Mesenchymal stem cell (in vitro differentiated cells and primary cell): ENCODE measurements around the gene ASAP2.

Source experiments
- DNase-seq: peaks from one replicate; pipeline ENCODE4 v3.0.0-alpha.2; 2013
- H2AFZ ChIP-seq: one replicate; pipeline ENCODE4 v1.6.1; 2013; ENCODE audit warnings: low read depth, mild to moderate bottlenecking, control low read depth, inconsistent platforms, low read length, moderate library complexity
- H2AK5ac ChIP-seq: 2 replicates; pipeline ENCODE4 v1.6.1; 2013; ENCODE audit warnings: low read length, moderate library complexity, mild to moderate bottlenecking, inconsistent platforms; ENCODE audit not compliant: severe bottlenecking
- H2BK120ac ChIP-seq: one replicate; pipeline ENCODE4 v1.6.1; 2013; ENCODE audit warnings: low read depth, mild to moderate bottlenecking, inconsistent platforms, low read length, moderate library complexity
- H2BK12ac ChIP-seq, 2 experiments: one replicate each; pipeline ENCODE4 v1.6.1; 2013; ENCODE audit warnings: inconsistent platforms in 2 of 2, low read length in 2 of 2, mild to moderate bottlenecking in 2 of 2, moderate library complexity in 2 of 2, control low read depth in 1 of 2
- H2BK15ac ChIP-seq: one replicate; pipeline ENCODE4 v1.6.1; 2013; ENCODE audit warnings: mild to moderate bottlenecking, low read depth, inconsistent platforms; ENCODE audit not compliant: poor library complexity, severe bottlenecking
- H2BK5ac ChIP-seq: 2 replicates; pipeline ENCODE4 v1.6.1; 2013; ENCODE audit warnings: low read depth, mild to moderate bottlenecking, low read length, control low read depth, inconsistent platforms; ENCODE audit not compliant: poor library complexity, severe bottlenecking
- H3K14ac ChIP-seq, 2 experiments: one replicate each; pipeline ENCODE4 v1.6.1; 2013; ENCODE audit warnings: inconsistent platforms in 2 of 2, low read length in 2 of 2, control low read depth in 1 of 2, mild to moderate bottlenecking in 1 of 2, moderate library complexity in 1 of 2
- H3K18ac ChIP-seq, 2 experiments: one replicate each; pipeline ENCODE4 v1.6.1; 2013; ENCODE audit warnings: inconsistent platforms in 2 of 2, low read length in 2 of 2, control low read depth in 1 of 2, low read depth in 1 of 2, mild to moderate bottlenecking in 1 of 2
- H3K23ac ChIP-seq, 2 experiments: one replicate each; pipeline ENCODE4 v1.6.1; 2013; ENCODE audit warnings: inconsistent platforms in 2 of 2, low read length in 2 of 2, mild to moderate bottlenecking in 2 of 2, moderate library complexity in 2 of 2, control low read depth in 1 of 2
- H3K27ac ChIP-seq: 2 replicates; pipeline ENCODE4 v1.5.1; 2013; ENCODE audit warnings: mild to moderate bottlenecking, moderate library complexity, low read length, control low read depth, inconsistent platforms; ENCODE audit not compliant: poor library complexity, severe bottlenecking
- H3K27me3 ChIP-seq, 2 experiments: 2 replicates each; pipeline versions ENCODE4 v1.6.1 to v1.7.0; 2013; ENCODE audit warnings: low read length in 2 of 2, mild to moderate bottlenecking in 2 of 2, moderate library complexity in 2 of 2, control low read depth in 1 of 2, inconsistent platforms in 1 of 2; ENCODE audit not compliant: control insufficient read depth in 1 of 2, insufficient read depth in 1 of 2
- H3K36me3 ChIP-seq, 2 experiments: 2 replicates each; pipeline versions ENCODE4 v1.6.1 to v1.7.0; 2013; ENCODE audit warnings: low read length in 2 of 2, control low read depth in 1 of 2, inconsistent platforms in 1 of 2, low read depth in 1 of 2, mild to moderate bottlenecking in 1 of 2; ENCODE audit not compliant: insufficient read depth in 2 of 2, control insufficient read depth in 1 of 2
- H3K4ac ChIP-seq, 2 experiments: one replicate each; pipeline ENCODE4 v1.6.1; 2013; ENCODE audit warnings: inconsistent platforms in 2 of 2, low read length in 2 of 2, mild to moderate bottlenecking in 2 of 2, moderate library complexity in 2 of 2, control low read depth in 1 of 2, low read depth in 1 of 2
- H3K4me1 ChIP-seq: 2 replicates; pipeline ENCODE4 v1.6.1; 2013; ENCODE audit warnings: low read depth, low read length, control low read depth; ENCODE audit not compliant: control insufficient read depth, insufficient read depth
- H3K4me2 ChIP-seq: 2 replicates; pipeline ENCODE4 v1.6.1; 2013; ENCODE audit warnings: low read length, mild to moderate bottlenecking, inconsistent platforms; ENCODE audit not compliant: poor library complexity, severe bottlenecking
- H3K4me3 ChIP-seq, 2 experiments: 2 replicates each; pipeline versions ENCODE4 v1.5.1 to v1.7.0; 2013; ENCODE audit warnings: low read length in 2 of 2, mild to moderate bottlenecking in 2 of 2, control low read depth in 1 of 2, low read depth in 1 of 2; ENCODE audit not compliant: insufficient read depth in 1 of 2
- H3K79me1 ChIP-seq: replicated peaks from 2 replicates; pipeline ENCODE4 v1.6.1; 2013; ENCODE audit warnings: mild to moderate bottlenecking, control low read depth, low read length, inconsistent platforms; ENCODE audit not compliant: poor library complexity, severe bottlenecking
- H3K9ac ChIP-seq: 2 replicates; pipeline ENCODE4 v1.7.0; 2013; ENCODE audit warnings: mild to moderate bottlenecking, low read length, moderate library complexity
- H3K9me3 ChIP-seq: 2 replicates; pipeline ENCODE4 v1.7.0; 2013; ENCODE audit warnings: mild to moderate bottlenecking, low read length; ENCODE audit not compliant: control insufficient read depth
- H4K8ac ChIP-seq: one replicate; pipeline ENCODE4 v1.6.1; 2013; ENCODE audit warnings: inconsistent platforms, mild to moderate bottlenecking, low read length, moderate library complexity
- H4K91ac ChIP-seq: one replicate; pipeline ENCODE4 v1.6.1; 2013; ENCODE audit warnings: mild to moderate bottlenecking, low read length, inconsistent platforms
- WGBS: methylation state at CpG from one replicate; pipeline ENCODE4 v1.1.7; 2013; ENCODE audit warnings: mixed read lengths; 5-methylcytosine and 5-hydroxymethylcytosine counted together

The ASAP2 gene

GRCh38 chr2:9225806-9226205 lies 19.2 kb downstream of the ASAP2 start:
- Histone ChIP-seq H3K23ac (no peak overlapping the region), H3K4me2 (no peak overlapping the region), H3K18ac (peak overlapping the region in 1 of 2 experiments; percentile 63), H2AK5ac (no peak overlapping the region), H3K79me1 (peaks cover 32% of the 10 kb centered on the region), H2AFZ (no peak overlapping the region), H3K27me3 (no peaks in the 10 kb centered on the region), H3K36me3 (peaks cover 3% of the 10 kb centered on the region in 2 experiments), H2BK5ac (no peak overlapping the region), H3K14ac (peak overlapping the region in 1 of 2 experiments; percentile 35), H2BK12ac (peak overlapping the region in 1 of 2 experiments; percentile 59), H3K27ac (no peak overlapping the region), H4K8ac (peak overlapping the region; percentile 19), H3K9ac (no peak overlapping the region), H4K91ac (peak overlapping the region; percentile 77), H2BK120ac (no peak overlapping the region), H3K4me3 (no peak overlapping the region), H2BK15ac (no peak overlapping the region), H3K4ac (peak overlapping the region in 1 of 2 experiments; percentile 6), H3K4me1 (peaks cover 14% of the 10 kb centered on the region), H3K9me3 (no peaks in the 10 kb centered on the region)
- DNase-seq = no peak
- 97% methylated on average over 10 of the region's 10 CpGs for WGBS

DNA sequence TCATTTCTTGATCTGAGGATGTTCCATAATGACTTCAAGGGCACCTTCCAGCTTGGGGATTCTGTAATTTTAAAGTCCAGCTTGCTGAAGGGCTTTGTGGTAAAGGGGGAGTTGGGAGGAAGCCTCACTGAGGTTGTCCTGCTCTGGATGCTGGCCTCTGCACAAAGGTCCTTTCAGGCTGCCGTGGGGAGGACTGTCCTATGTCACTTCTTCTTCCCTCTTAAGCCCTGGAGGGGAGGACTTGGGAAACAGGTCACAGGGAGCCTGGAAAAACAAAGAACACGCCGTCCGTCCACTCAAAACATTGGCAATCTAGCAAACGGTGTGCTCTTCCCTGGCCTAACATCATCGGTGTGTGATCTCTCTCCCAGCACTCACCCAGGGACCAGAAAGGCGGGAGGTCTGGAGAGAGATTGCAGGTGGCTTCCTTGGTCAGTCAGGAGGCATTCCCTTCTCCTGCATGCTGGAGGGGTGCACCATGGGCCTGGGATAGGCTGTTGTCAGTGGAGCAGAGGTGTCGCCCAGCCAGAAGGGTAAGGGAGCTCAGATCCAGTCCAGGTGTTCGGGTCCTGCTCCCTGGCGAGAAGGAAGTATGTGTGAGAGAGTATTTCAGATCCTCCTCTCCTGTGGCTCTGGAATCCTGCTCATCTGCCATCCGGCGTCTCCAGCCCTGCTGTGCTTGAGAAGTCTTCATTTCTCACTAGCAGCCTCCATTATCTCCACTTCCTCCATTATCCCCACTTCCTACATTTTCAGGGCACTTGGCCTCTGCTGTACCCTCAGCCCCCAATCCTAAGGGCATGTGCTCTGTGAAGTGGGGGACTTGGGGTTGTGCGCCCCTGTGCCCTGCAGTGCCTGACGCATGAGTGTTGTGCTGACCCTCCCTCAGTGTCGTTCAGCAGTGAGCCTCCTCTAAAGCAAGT lies 20.1 kb downstream of the ASAP2 start:
- Histone ChIP-seq H3K4me1 (peaks cover 23% of the 10 kb centered on the region), H2BK15ac (no peak overlapping the region), H3K23ac (peak overlapping the region in 1 of 2 experiments; percentile 57), H3K9me3 (no peaks in the 10 kb centered on the region), H3K4me2 (no peak overlapping the region), H3K27ac (no peak overlapping the region), H3K36me3 (peaks cover 3% of the 10 kb centered on the region in 2 experiments), H3K4me3 (no peak overlapping the region), H3K27me3 (no peaks in the 10 kb centered on the region), H2BK5ac (no peak overlapping the region), H3K18ac (peak overlapping the region; percentile 40 to 88), H2AFZ (no peak overlapping the region), H2AK5ac (no peak overlapping the region), H3K79me1 (peaks cover 32% of the 10 kb centered on the region), H2BK12ac (peak overlapping the region in 1 of 2 experiments; percentile 59), H4K91ac (peak overlapping the region; percentile 74), H4K8ac (peak overlapping the region; percentile 74), H3K14ac (peak overlapping the region in 1 of 2 experiments; percentile 85), H3K9ac (no peak overlapping the region), H3K4ac (peak overlapping the region; percentile 40 to 55), H2BK120ac (no peak overlapping the region)
- WGBS = 84% methylated on average over 15 of the region's 15 CpGs
- DNase-seq = no peak

DNA sequence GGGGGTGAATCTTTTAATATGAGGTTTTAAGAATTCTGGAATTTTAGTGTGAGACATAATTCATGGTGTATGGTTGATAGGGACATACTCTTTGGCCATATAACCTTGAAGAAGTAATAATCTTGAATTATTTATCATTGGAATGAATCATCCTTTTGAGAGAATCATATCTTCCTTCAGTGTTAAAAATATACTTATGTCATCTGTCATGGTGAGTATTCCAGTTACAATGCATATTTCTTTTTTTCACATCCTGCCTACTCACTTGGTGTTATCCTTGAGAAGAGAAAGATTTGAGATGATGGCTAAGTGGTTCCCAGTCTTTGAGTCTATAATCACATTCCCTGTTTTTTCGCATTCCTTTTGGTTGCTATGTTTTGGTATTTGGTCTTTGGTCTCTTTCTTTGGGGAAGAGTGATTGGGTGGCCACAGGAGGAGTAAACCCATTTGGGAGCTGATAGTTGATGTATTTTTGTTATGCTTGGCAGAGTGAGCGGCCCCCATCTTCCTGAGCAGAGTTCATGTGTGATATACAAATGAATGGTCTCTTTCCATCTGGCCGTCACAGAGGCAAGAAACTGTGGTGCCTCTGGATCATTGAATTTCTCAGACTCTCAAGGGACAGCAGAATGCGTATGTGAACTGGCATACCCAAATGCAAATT lies 21.6 kb downstream of the ASAP2 start:
- H3K14ac ChIP-seq = no peak overlapping the region
- H3K27me3 ChIP-seq = no peaks in the 10 kb centered on the region
- no peaks in the 10 kb centered on the region for H3K9me3 ChIP-seq
- H3K36me3 ChIP-seq = peaks cover 3% of the 10 kb centered on the region in 2 experiments
- DNase-seq = peak; percentile 60
- no peak overlapping the region for H3K4me2 ChIP-seq
- 92% methylated on average over 4 of the region's 4 CpGs for WGBS
- H2BK120ac ChIP-seq = no peak overlapping the region
- peak overlapping the region in 1 of 2 experiments; percentile 28 for H3K23ac ChIP-seq
- H2AFZ ChIP-seq = no peak overlapping the region
- H2BK12ac ChIP-seq = no peak overlapping the region
- H3K9ac ChIP-seq = no peak overlapping the region
- H2BK15ac ChIP-seq = no peak overlapping the region
- H2BK5ac ChIP-seq = no peak overlapping the region
- H4K91ac ChIP-seq = no peak overlapping the region
- H3K27ac ChIP-seq = no peak overlapping the region
- peak overlapping the region in 1 of 2 experiments; percentile 36 for H3K4ac ChIP-seq
- peaks cover 26% of the 10 kb centered on the region for H3K79me1 ChIP-seq
- H2AK5ac ChIP-seq = no peak overlapping the region
- H3K18ac ChIP-seq = no peak overlapping the region
- peaks cover 29% of the 10 kb centered on the region for H3K4me1 ChIP-seq
- H4K8ac ChIP-seq = no peak overlapping the region
- no peak overlapping the region for H3K4me3 ChIP-seq
